Small intestine (tissue), 7 donors: Measurements from ENCODE around the gene TNFRSF18. TPM values are rescaled to one million over a fixed set of nuclear protein-coding genes. Genes with fewer than 3 reads are reported as not detected.
A peak's percentile ranks its signal among the peaks of the same experiment; 100 is the strongest.
"Not testable (repeated sequence)": the region's sequence is repeated elsewhere in the genome, so short reads cannot be mapped to it uniquely, and the experiment has no call there.

Source experiments
- DNase-seq, 2 donors: peaks; one replicate each; pipeline versions ENCODE4 v3.0.0 to v3.0.0-alpha.2; 2013
- FAIRE-seq: peaks from 2 replicates; lab custom pipeline; 2012; peaks lifted over from hg19 to GRCh38; lab: Jason Lieb, UNC
- H3K27ac ChIP-seq, 3 donors: one replicate each; pipeline ENCODE4 v1.5.1; 2013; ENCODE audit warnings: low read length in 2 of 3, mild to moderate bottlenecking in 2 of 3, control low read depth in 1 of 3, inconsistent platforms in 1 of 3, low read depth in 1 of 3, moderate library complexity in 1 of 3
- H3K27me3 ChIP-seq, 3 donors: one replicate each; pipeline ENCODE4 v1.6.1; 2013; ENCODE audit warnings: low read length in 3 of 3, inconsistent platforms in 1 of 3; ENCODE audit not compliant: control insufficient read depth in 3 of 3, insufficient read depth in 3 of 3
- H3K36me3 ChIP-seq, 3 donors: one replicate each; pipeline ENCODE4 v1.6.1; 2013; ENCODE audit warnings: low read length in 3 of 3, inconsistent platforms in 1 of 3, low read depth in 1 of 3, mild to moderate bottlenecking in 1 of 3, moderate library complexity in 1 of 3; ENCODE audit not compliant: control insufficient read depth in 3 of 3, insufficient read depth in 2 of 3
- H3K4me1 ChIP-seq, 3 donors: one replicate each; pipeline ENCODE4 v1.6.1; 2013; ENCODE audit warnings: low read length in 2 of 3, inconsistent platforms in 1 of 3, low read depth in 1 of 3, mild to moderate bottlenecking in 1 of 3, moderate library complexity in 1 of 3; ENCODE audit not compliant: control insufficient read depth in 3 of 3, insufficient read depth in 2 of 3
- H3K4me3 ChIP-seq, 3 donors: one replicate each; pipeline ENCODE4 v1.5.1; 2013; ENCODE audit warnings: low read length in 3 of 3, control low read depth in 1 of 3, inconsistent platforms in 1 of 3, low read depth in 1 of 3, mild to moderate bottlenecking in 1 of 3, moderate library complexity in 1 of 3
- H3K9me3 ChIP-seq, 2 donors: one replicate each; pipeline ENCODE4 v1.6.1; 2013; ENCODE audit warnings: low read depth in 1 of 2, low read length in 1 of 2; ENCODE audit not compliant: control insufficient read depth in 2 of 2, insufficient read depth in 1 of 2
- WGBS, 3 donors: extraction: QIAGEN DNeasy Blood & Tissue Kit; methylation state at CpG; one replicate each; pipeline ENCODE4 v1.1.7; 2013; 5-methylcytosine and 5-hydroxymethylcytosine counted together
- polyA plus RNA-seq, 4 donors: library from polyadenylated mRNA; stranded (reverse) in 3 of 4; unstranded in 1 of 4; fragments of 200-250 nt in 3 of 4; fragments of 120-200 nt in 1 of 4; gene quantifications; one replicate each; pipeline versions ENCODE4 v1.2.1 to v1.2.3, GENCODE V29; 2013
- donor health status: healthy with polysubstance abuse.
- donor health status: control.
- donor health status: control.
- donor health status: Bipolar disorder and iron deficiency.
- donor health status: healthy.

The TNFRSF18 gene
- polyA plus RNA-seq, 4 donors, result 0.47 to 5.9 (median 1.8) TPM; not detected in 1

DNA sequence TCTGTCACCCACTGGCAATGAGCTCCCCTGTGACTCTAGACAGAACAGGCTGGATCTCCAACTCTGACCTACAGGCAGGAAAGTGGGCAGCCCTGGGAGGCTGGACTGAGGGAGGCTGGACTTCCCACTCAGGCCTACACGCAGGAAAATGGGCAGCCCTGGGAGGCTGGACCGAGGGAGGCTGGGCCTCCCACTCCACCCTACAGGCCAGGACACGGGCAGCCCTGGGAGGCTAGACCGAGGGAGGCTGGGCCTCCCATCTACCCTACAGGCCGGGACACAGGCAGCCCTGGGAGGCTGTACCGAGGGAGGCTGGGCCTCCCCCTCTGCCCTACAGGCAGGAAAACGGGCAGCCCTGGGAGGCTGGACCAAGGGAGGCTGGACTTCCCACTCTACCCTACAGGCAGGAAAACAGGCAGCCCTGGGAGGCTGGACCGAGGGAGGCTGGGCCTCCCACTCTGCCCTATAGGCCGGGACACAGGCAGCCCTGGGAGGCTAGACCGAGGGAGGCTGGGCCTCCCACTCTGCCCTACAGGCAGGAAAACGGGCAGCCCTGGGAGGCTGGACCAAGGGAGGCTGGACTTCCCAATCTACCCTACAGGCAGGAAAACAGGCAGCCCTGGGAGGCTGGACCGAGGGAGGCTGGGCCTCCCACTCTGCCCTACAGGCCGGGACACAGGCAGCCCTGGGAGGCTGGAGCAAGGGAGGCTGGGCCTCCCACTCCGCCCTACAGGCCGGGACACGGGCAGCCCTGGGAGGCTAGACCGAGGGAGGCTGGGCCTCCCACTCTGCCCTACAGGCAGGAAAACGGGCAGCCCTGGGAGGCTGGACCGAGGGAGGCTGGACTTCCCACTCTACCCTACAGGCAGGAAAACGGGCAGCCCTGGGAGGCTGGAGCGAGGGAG lies 41.9 kb upstream of the TNFRSF18 start:
- H3K36me3 ChIP-seq, result peaks cover 0 to 18% (median under 1%) of the 10 kb centered on the region in 3 donors
- H3K9me3 ChIP-seq, H3K27ac ChIP-seq, FAIRE-seq, H3K4me3 ChIP-seq, DNase-seq: not testable (repeated sequence)
- H3K27me3 ChIP-seq, result peaks cover 11 to 29% (median 22%) of the 10 kb centered on the region in 3 donors
- peaks cover 0 to 12% (median 2%) of the 10 kb centered on the region in 3 donors for H3K4me1 ChIP-seq
- 77 to 89% (median 87%) methylated on average over 15 to 21 of the region's 21 CpGs for WGBS, 3 donors

DNA sequence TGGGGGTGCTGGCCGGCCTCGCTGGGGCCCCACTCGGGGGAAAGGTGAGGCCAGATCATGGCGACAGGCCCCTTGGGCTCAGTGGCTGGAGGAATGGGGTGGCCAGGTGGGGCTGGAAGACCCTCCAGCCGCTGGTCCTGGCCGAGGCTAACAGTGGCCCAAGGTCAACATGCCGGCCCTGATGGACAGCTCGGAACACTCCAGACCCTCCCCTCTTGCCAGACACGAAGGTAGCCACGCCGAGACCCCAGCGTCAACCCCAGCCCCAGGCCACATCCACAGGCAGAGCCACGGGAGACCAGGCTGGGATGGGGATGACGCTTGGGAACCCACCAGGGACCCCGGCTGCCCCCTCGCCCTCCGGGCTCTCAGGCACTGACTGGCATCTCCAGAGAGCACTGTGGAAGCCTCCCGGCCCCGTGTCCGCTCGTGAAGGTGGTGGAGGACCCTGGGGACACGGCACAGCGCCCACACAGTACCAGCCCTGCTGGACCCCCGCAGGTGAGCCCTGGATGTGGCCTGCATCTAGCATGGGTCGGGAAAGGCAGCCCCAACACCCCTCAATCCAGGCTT lies 41.0 kb upstream of the TNFRSF18 start:
- H3K4me1 ChIP-seq, result peaks cover 0 to 12% (median 2%) of the 10 kb centered on the region in 3 donors
- no peak for FAIRE-seq

DNA sequence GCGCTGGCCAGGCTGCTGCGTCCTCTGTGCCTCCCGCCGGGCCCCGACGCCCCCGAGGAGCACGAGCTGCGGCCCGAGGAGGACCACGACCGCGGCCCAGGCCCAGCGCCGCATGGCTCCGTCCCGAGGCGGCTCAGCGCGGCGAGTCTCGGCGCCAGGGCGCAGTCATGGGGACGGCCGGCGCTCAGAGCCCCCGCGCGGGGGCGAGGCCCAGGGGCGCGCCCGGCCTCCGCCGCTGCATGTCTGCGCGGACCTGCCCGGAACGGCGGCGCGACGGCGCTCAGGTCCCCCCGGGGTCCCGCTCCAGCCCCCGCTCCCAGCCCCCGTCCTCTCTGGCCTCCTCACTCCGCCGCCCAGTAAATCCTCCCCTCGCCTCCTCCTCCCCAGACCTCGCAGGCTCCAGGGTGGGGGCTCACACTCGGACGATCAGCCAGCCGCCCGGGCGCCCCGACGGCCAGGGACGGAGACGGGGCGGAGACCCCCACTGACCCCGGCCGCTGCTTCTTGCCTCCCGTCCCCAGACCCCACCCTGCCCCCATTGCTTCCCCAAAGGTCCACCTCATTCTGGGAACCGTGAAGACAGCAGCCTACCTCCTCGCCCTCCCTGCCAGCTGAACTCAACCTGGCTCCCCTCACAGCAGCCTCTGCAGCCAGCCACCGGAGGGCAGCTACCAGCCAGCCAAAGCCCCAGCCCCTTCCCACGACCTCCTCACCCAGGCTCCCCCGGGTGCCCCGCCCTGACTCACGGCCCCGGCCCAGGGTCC lies 40.4 kb upstream of the TNFRSF18 start, which contains the start of gene C1QTNF12:
TSS of gene C1QTNF12 (minus strand) at position 146 of the 764 bp plus-strand sequence. CDS start at position 114, 32 bp downstream.
- no peaks in the 10 kb centered on the region for H3K9me3 ChIP-seq
- peak in 1 of 2 donors; percentile 32 for DNase-seq
- peaks cover 0 to 20% (median 0%) of the 10 kb centered on the region in 3 donors for H3K36me3 ChIP-seq
- H3K4me1 ChIP-seq, result peaks cover 0 to 12% (median 2%) of the 10 kb centered on the region in 3 donors
- 3 to 5% (median 4%) methylated on average over 42 to 74 of the region's 74 CpGs for WGBS, 3 donors
- peaks cover 11 to 29% (median 22%) of the 10 kb centered on the region in 3 donors for H3K27me3 ChIP-seq
- H3K4me3 ChIP-seq, result no peak within 1 kb of the TSS
- no peak for FAIRE-seq
- no peak within 1 kb of the TSS for H3K27ac ChIP-seq

More for the DNA sequence above, 41.0 kb upstream of the TNFRSF18 start:
- Histone ChIP-seq H3K9me3 (no peaks in the 10 kb centered on the region), H3K4me3 (no peak overlapping the region), H3K27me3 (peaks cover 11 to 29% (median 22%) of the 10 kb centered on the region in 3 donors), H3K27ac (no peak overlapping the region), H3K36me3 (peaks cover 0 to 18% (median 0%) of the 10 kb centered on the region in 3 donors)
- DNase-seq, result no peak
- WGBS, 3 donors, result 54 to 66% (median 59%) methylated on average over 20 to 25 of the region's 25 CpGs

DNA sequence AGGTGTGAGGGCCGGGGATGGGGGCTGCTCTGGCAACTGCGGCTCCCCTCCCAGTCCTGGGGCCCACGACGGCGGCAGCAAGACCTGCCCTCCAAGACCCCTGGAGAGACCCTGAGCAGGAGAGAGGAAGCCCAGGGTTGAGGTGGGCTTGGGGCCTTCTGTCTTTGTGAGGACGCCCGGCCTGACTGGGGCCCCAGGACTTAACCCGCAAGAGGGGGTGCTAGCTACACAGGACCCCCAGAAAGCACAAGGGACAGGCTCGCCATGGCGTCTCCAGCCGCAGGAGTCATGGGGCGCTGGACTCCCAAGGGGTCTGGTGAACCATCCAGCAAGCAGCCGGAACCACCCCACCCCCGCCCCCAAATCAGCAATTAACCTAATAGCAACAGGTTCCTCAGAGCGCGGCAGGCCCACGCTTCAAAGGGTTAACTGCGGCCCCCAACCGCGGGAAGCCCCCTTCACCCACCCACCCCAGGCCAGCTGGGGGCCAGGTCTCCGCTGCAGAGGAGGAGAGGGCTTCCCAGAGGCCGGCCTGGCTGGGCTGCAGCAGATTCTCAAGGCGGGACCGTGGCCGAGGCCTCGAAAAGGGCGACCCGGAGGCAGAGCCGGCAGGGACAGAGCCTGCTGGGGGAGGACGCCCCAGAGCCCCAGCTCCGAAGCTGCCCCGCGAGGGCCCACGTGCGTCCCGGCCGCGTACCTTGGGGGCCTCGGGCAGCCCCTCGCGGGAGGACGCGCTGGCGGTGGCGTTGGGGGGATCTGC lies 39.6 kb upstream of the TNFRSF18 start:
- peaks cover 0 to 12% (median 2%) of the 10 kb centered on the region in 3 donors for H3K4me1 ChIP-seq
- FAIRE-seq (no peak), DNase-seq (no peak)
- no peak overlapping the region for H3K27ac ChIP-seq
- 23 to 37% (median 35%) methylated on average over 37 to 45 of the region's 45 CpGs for WGBS, 3 donors
- H3K9me3 ChIP-seq, result no peaks in the 10 kb centered on the region
- peaks cover 0 to 20% (median 0%) of the 10 kb centered on the region in 3 donors for H3K36me3 ChIP-seq
- no peak overlapping the region for H3K4me3 ChIP-seq
- peaks cover 11 to 29% (median 22%) of the 10 kb centered on the region in 3 donors for H3K27me3 ChIP-seq

DNA sequence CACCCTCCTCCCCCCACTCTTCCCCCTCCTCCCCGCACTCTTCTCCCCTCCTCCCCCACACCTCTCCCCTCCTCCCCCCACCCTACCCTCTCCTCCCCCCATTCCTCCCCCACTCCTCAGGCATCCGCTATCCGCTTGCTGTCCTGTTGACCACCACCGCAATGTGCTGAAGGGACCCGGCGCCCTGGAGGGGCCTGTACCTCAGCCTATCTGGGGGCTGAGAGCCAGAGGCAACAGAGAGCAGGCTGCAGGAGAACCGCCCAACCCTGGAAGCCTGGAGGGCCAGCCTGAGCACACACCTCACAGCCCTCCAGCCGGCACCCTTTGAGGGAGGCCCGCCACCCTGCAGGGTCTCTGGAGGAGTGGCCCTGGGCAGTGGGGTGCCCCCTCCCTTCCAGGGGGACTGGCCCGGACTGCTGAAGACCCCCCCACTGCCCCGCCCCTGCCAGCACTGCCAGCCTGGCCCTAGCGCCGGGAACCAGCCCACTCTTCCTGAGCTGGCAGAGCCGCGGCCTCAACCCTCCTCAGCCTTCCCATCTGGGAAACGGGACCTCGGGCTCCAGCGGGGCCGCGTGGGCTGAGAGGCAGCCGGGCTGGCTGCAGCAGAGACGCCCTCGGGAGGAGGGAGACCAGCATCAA lies 38.9 kb upstream of the TNFRSF18 start:
- Histone ChIP-seq H3K9me3 (no peaks in the 10 kb centered on the region), H3K4me3 (no peak overlapping the region), H3K27me3 (peaks cover 11 to 32% (median 22%) of the 10 kb centered on the region in 3 donors), H3K36me3 (peaks cover 0 to 15% (median 0%) of the 10 kb centered on the region in 3 donors), H3K4me1 (peaks cover 0 to 12% (median 2%) of the 10 kb centered on the region in 3 donors), H3K27ac (no peak overlapping the region)
- WGBS, 3 donors, result 58 to 74% (median 66%) methylated on average over 22 to 23 of the region's 23 CpGs
- FAIRE-seq (no peak), DNase-seq (no peak)

DNA sequence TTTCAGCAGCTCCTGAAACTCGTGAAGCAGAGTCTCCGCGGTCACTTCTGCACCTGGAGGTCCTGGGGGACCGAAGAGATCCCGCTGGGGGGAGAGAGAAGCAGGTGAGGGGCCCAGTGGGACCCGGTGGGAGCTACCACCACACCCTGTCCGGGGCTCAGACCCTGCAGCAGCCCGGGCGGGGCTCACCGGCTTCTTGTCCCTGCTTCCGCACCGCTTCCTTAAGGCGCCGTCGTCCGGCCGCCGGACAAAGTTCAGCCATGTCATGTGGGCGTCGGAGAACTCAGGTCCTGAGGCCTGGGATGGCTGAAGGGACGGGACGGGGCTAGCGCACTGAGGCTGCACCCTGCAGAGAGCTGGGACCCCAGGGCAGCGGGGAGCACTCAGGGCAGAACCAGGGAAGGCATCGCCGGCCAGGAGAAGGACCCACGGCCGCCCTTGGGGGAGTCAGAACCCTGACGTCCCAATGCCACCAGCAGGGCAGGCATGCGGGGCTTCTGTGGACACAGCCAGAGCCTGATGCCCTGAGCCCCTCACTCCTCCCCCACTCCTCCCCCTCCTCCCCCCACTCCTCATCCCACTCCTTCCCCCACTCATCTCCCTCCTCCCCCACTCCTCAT lies 37.9 kb upstream of the TNFRSF18 start:
- no peaks in the 10 kb centered on the region for H3K9me3 ChIP-seq
- H3K36me3 ChIP-seq, result peaks cover 0 to 15% (median 0%) of the 10 kb centered on the region in 3 donors
- H3K4me1 ChIP-seq, result peaks cover 0 to 19% (median 2%) of the 10 kb centered on the region in 3 donors
- H3K27ac ChIP-seq, result peak overlapping the region in 1 of 3 donors; percentile 47
- 7 to 49% (median 30%) methylated on average over 23 to 30 of the region's 30 CpGs for WGBS, 3 donors
- DNase-seq, result peak; percentile 86 to 87
- peak overlapping the region in 2 of 3 donors; percentile 63 to 70 for H3K4me3 ChIP-seq
- no peak for FAIRE-seq
- peaks cover 11 to 42% (median 22%) of the 10 kb centered on the region in 3 donors for H3K27me3 ChIP-seq

DNA sequence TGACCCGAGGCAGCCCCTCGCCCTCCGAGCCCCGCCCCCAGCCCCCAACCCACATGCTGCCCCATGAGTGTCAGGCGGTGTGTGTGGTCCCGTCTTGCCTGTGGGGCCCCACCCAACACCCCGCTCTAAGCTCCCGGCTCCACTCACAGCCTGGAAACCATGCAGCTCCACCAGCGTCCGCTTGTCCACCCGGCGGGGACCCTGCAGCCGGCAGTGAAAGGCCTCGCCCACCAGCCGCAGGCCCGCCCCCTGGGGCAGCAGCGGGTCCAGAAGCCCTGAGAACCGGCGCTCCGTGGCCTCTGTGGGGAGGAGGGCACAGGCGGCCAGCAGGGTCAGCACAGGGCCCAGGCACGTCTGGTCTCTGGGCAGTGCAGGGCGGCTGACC lies 37.4 kb upstream of the TNFRSF18 start:
- Histone ChIP-seq H3K36me3 (peaks cover 0 to 15% (median 0%) of the 10 kb centered on the region in 3 donors), H3K27ac (peak overlapping the region in 1 of 3 donors; percentile 47), H3K9me3 (no peaks in the 10 kb centered on the region), H3K4me3 (peak overlapping the region in 2 of 3 donors; percentile 63 to 70), H3K4me1 (peaks cover 0 to 24% (median 2%) of the 10 kb centered on the region in 3 donors), H3K27me3 (peaks cover 11 to 47% (median 22%) of the 10 kb centered on the region in 3 donors)
- no peak for DNase-seq
- WGBS, 3 donors, result 20 to 46% (median 36%) methylated on average over 21 to 23 of the region's 23 CpGs
- no peak for FAIRE-seq
